GF-D8 (cell line): Measurements from ENCODE around the gene NCK2.

ENCODE experiments used
- DNase-seq: peaks from one replicate; lab custom pipeline; 2025; lab: John Stamatoyannopoulos, UW

NCK2 gene

GRCh38 chr2:105793196-105793975 lies 48.7 kb downstream of the NCK2 start:
- DNase-seq, result no peak

GRCh38 chr2:105794926-105795574 lies 50.3 kb downstream of the NCK2 start:
- no peak for DNase-seq

GRCh38 chr2:105795575-105795934 lies 50.8 kb downstream of the NCK2 start:
- peak; percentile 54 for DNase-seq

GRCh38 chr2:105796131-105796638 lies 51.5 kb downstream of the NCK2 start:
- DNase-seq, result peak; percentile 97

- DNase-seq, result no peak
Observed at GRCh38 chr2:105796791-105797190, 52.1 kb downstream of the NCK2 start.

GRCh38 chr2:105797298-105797819 lies 52.6 kb downstream of the NCK2 start:
- DNase-seq, result peak; percentile 96

GRCh38 chr2:105798595-105798994 lies 53.9 kb downstream of the NCK2 start:
- DNase-seq, result peak; percentile 51

GRCh38 chr2:105800036-105800713 lies 55.5 kb downstream of the NCK2 start:
- peak; percentile 91 for DNase-seq

GRCh38 chr2:105800953-105801635 lies 56.4 kb downstream of the NCK2 start:
- no peak for DNase-seq

- no peak for DNase-seq
Observed at GRCh38 chr2:105801961-105802360, 57.2 kb downstream of the NCK2 start.

- DNase-seq, result no peak
Observed at GRCh38 chr2:105802587-105802986, 57.9 kb downstream of the NCK2 start.

- no peak for DNase-seq
Observed at GRCh38 chr2:105803337-105803736, 58.6 kb downstream of the NCK2 start.

- DNase-seq, result no peak
Observed at GRCh38 chr2:105803773-105804172, 59.1 kb downstream of the NCK2 start.

- no peak for DNase-seq
Observed at GRCh38 chr2:105804266-105804665, 59.6 kb downstream of the NCK2 start.

GRCh38 chr2:105806996-105807395 lies 62.3 kb downstream of the NCK2 start:
- DNase-seq, result no peak

GRCh38 chr2:105808423-105809096 lies 63.8 kb downstream of the NCK2 start:
- no peak for DNase-seq

- DNase-seq, result no peak
Observed at GRCh38 chr2:105809097-105809473, 64.4 kb downstream of the NCK2 start.

GRCh38 chr2:105809723-105810122 lies 65.0 kb downstream of the NCK2 start:
- no peak for DNase-seq

- DNase-seq, result no peak
Observed at GRCh38 chr2:105812180-105813044, 67.7 kb downstream of the NCK2 start.

GRCh38 chr2:105813045-105813315 lies 68.3 kb downstream of the NCK2 start:
- no peak for DNase-seq

- no peak for DNase-seq
Observed at GRCh38 chr2:105813405-105813804, 68.7 kb downstream of the NCK2 start.
